HCEC 1CT (cell line): Measurements from ENCODE around the gene FOXRED2.
"Not testable (repeated sequence)": the region's sequence is repeated elsewhere in the genome, so short reads cannot be mapped to it uniquely, and the experiment has no call there.

Experiments
- DNase-seq: peaks from one replicate; pipeline ENCODE4 v3.0.0-alpha.2; 2017

FOXRED2 gene

GRCh38 chr22:36469094-36469710 lies 37.6 kb downstream of the FOXRED2 start:
- DNase-seq = no peak

GRCh38 chr22:36467946-36468345 lies 38.9 kb downstream of the FOXRED2 start:
- peak; percentile 97 for DNase-seq

GRCh38 chr22:36467042-36467810 lies 39.6 kb downstream of the FOXRED2 start:
- peak; percentile 88 for DNase-seq

- no peak for DNase-seq
Measured at GRCh38 chr22:36466258-36466657, 40.6 kb downstream of the FOXRED2 start.

GRCh38 chr22:36465232-36466021 lies 41.4 kb downstream of the FOXRED2 start:
- DNase-seq = peak; percentile 97

- DNase-seq = no peak
Measured at GRCh38 chr22:36464715-36465231, 42.1 kb downstream of the FOXRED2 start.

GRCh38 chr22:36463783-36464184 lies 43.1 kb downstream of the FOXRED2 start:
- DNase-seq = no peak

GRCh38 chr22:36461665-36462649 lies 44.9 kb downstream of the FOXRED2 start:
- peak; percentile 39 for DNase-seq

GRCh38 chr22:36460202-36460601 lies 46.6 kb downstream of the FOXRED2 start:
- no peak for DNase-seq

GRCh38 chr22:36457688-36458450 lies 49.0 kb downstream of the FOXRED2 start:
- DNase-seq = no peak

- DNase-seq = no peak
Measured at GRCh38 chr22:36456464-36456845, 50.4 kb downstream of the FOXRED2 start.

- DNase-seq = no peak
Measured at GRCh38 chr22:36455571-36456463, 51.0 kb downstream of the FOXRED2 start.

GRCh38 chr22:36454916-36455570 lies 51.8 kb downstream of the FOXRED2 start:
- peak; percentile 81 for DNase-seq

GRCh38 chr22:36453855-36454378 lies 52.9 kb downstream of the FOXRED2 start:
- no peak for DNase-seq

GRCh38 chr22:36452978-36453607 lies 53.7 kb downstream of the FOXRED2 start:
- DNase-seq = not testable (repeated sequence)

- DNase-seq = no peak
Measured at GRCh38 chr22:36452250-36452977, 54.4 kb downstream of the FOXRED2 start.

GRCh38 chr22:36450923-36451322 lies 55.9 kb downstream of the FOXRED2 start:
- not testable (repeated sequence) for DNase-seq

- DNase-seq = no peak
Measured at GRCh38 chr22:36449596-36450175, 57.2 kb downstream of the FOXRED2 start.
